GM12801 (cell line): ENCODE measurements around the gene VAMP8.

Experiments
- CTCF ChIP-seq: IDR thresholded peaks from one replicate; pipeline ENCODE4 v1.5.1; 2011; ENCODE audit warnings: control low read depth; ENCODE audit not compliant: insufficient read length; ENCODE audit errors: extremely low read depth

Gene VAMP8

GRCh38 chr2:85577386-85578242 is at the start of gene VAMP8:
TSS of gene VAMP8 (plus strand) at chr2:85577586. CDS start at chr2:85577647, 61 bp downstream.
- TF ChIP-seq CTCF: no peak

- no peak for TF ChIP-seq CTCF
Observed at GRCh38 chr2:85527787-85528186, 49.6 kb upstream of the VAMP8 start.

- no peak for TF ChIP-seq CTCF
Observed at GRCh38 chr2:85528355-85528754, 49.0 kb upstream of the VAMP8 start.

- TF ChIP-seq CTCF: no peak
Observed at GRCh38 chr2:85529809-85530208, 47.6 kb upstream of the VAMP8 start.

- TF ChIP-seq CTCF: no peak
Observed at GRCh38 chr2:85531589-85531988, 45.8 kb upstream of the VAMP8 start.

- no peak for TF ChIP-seq CTCF
Observed at GRCh38 chr2:85534099-85534498, 43.3 kb upstream of the VAMP8 start.

GRCh38 chr2:85534881-85535280 is 42.5 kb upstream of the VAMP8 start:
- TF ChIP-seq CTCF: no peak
